Measurements from ENCODE around the gene AAK1. TPM values are rescaled to one million over a fixed set of nuclear protein-coding genes. Genes with fewer than 3 reads are reported as not detected.

AAK1 gene
- total and polyA plus RNA-seq, 2 of the 13 experiments (the other 11 are each of a cell fraction or from before 2014, with no cell fraction given) = 9.8 to 10.3 TPM

GRCh38 chr2:69643602-69644505 is at the start of gene AAK1 (continued):
- TF ChIP-seq, protein P1, sequence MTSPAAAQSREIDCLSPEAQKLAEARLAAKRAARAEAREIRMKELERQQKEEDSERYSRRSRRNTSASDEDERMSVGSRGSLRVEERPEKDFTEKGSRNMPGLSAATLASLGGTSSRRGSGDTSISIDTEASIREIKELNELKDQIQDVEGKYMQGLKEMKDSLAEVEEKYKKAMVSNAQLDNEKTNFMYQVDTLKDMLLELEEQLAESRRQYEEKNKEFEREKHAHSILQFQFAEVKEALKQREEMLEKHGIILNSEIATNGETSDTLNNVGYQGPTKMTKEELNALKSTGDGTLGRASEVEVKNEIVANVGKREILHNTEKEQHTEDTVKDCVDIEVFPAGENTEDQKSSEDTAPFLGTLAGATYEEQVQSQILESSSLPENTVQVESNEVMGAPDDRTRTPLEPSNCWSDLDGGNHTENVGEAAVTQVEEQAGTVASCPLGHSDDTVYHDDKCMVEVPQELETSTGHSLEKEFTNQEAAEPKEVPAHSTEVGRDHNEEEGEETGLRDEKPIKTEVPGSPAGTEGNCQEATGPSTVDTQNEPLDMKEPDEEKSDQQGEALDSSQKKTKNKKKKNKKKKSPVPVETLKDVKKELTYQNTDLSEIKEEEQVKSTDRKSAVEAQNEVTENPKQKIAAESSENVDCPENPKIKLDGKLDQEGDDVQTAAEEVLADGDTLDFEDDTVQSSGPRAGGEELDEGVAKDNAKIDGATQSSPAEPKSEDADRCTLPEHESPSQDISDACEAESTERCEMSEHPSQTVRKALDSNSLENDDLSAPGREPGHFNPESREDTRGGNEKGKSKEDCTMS (CRISPR knock-in tag; conservative IDR thresholded peaks at IDR 0.05) = no peak
- TF ChIP-seq KIAA2018 (CRISPR knock-in tag; IDR thresholded peaks at IDR 0.05; ENCODE audit: borderline replicate concordance) = no peak
- TF ChIP-seq DNMT1 (CRISPR knock-in tag; IDR thresholded peaks at IDR 0.05) = no peak; the same call in 1 of the 2 replicates
- no peak for TF ChIP-seq ATF7 (IDR thresholded peaks at IDR 0.05)
- TF ChIP-seq ATF7 (CRISPR knock-in tag; IDR thresholded peaks at IDR 0.05) = peak; percentile 59; the same call in 1 of the 2 replicates
- no peak for TF ChIP-seq FOSL1 (CRISPR knock-in tag; IDR thresholded peaks at IDR 0.05; ENCODE audit: borderline replicate concordance)
- TF ChIP-seq RELA (CRISPR knock-in tag; IDR thresholded peaks at IDR 0.05) = 0 out of 2 replicates have a peak, but pooled peaks have one; percentile 25
- no peak for TF ChIP-seq KAT2B (IDR thresholded peaks at IDR 0.05; ENCODE audit: borderline replicate concordance, low read depth, low read length)
- TF ChIP-seq ZNF350 (CRISPR knock-in tag; IDR thresholded peaks at IDR 0.05; ENCODE audit: borderline replicate concordance, low read depth) = peak; percentile 67; the same call in 1 of the 2 replicates
- no peak for TF ChIP-seq SIX1 (CRISPR knock-in tag; IDR thresholded peaks at IDR 0.05; ENCODE audit: borderline replicate concordance)
- TF ChIP-seq ZNF709 (CRISPR knock-in tag; IDR thresholded peaks at IDR 0.05) = no peak; the same call in 1 of the 2 replicates
- no peak for TF ChIP-seq NFE2L1 (CRISPR knock-in tag; IDR thresholded peaks at IDR 0.05; ENCODE audit: borderline replicate concordance)
- no peak for TF ChIP-seq HOXA7 (CRISPR knock-in tag; IDR thresholded peaks at IDR 0.05)
- TF ChIP-seq PCBP2 (optimal IDR thresholded peaks at IDR 0.05; ENCODE audit: low read depth, low read length, poor library complexity, severe bottlenecking) = no peak
- TF ChIP-seq ELF4 (CRISPR knock-in tag; IDR thresholded peaks at IDR 0.05; ENCODE audit: borderline replicate concordance) = peak; percentile 98
- TF ChIP-seq CEBPG (CRISPR knock-in tag; IDR thresholded peaks at IDR 0.05) = 0 out of 2 replicates have a peak, but pooled peaks have one; percentile 6
- TF ChIP-seq KDM5B (CRISPR knock-in tag; IDR thresholded peaks at IDR 0.05; ENCODE audit: borderline replicate concordance) = no peak
- peak; percentile 53; the same call in 1 of the 2 replicates for TF ChIP-seq ZBTB38 (CRISPR knock-in tag; IDR thresholded peaks at IDR 0.05)
- 0 out of 2 replicates have a peak, but pooled peaks have one; percentile 49 for TF ChIP-seq NCOA1 (CRISPR knock-in tag; IDR thresholded peaks at IDR 0.05)
